HG02642 (cell line): ENCODE data around the gene F2RL2.

Experiments
- ATAC-seq: cut with Tn5 transposase; IDR thresholded peaks from one replicate; pipeline ENCODE4 v1.9.1; 2021; ENCODE audit warnings: mild to moderate bottlenecking; ENCODE audit not compliant: unreplicated experiment, poor library complexity

F2RL2 gene

GRCh38 chr5:76591366-76591765 is 31.8 kb downstream of the F2RL2 start:
- ATAC-seq = no peak

DNA sequence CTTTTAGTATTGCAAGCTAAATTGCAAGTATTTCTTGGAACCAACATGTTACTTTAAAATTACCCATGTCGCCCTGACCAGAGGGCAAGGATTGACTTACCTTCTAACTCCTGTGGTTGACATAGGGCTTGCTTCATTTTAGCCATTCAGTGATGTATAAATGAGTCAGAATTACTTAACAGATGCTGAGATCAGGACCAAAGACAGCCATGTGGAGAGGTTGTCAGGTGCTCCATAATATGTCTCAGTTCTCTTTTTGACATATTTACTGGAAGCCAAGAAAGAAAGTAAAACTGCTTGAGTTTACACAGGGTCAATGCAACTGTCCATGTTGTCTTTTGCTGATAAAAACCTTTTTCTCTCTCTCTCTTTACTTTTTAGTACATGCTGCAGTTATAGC is 33.2 kb downstream of the F2RL2 start:
- ATAC-seq = peak; percentile 96

- no peak for ATAC-seq
Measured at GRCh38 chr5:76586531-76586930, 36.7 kb downstream of the F2RL2 start.

DNA sequence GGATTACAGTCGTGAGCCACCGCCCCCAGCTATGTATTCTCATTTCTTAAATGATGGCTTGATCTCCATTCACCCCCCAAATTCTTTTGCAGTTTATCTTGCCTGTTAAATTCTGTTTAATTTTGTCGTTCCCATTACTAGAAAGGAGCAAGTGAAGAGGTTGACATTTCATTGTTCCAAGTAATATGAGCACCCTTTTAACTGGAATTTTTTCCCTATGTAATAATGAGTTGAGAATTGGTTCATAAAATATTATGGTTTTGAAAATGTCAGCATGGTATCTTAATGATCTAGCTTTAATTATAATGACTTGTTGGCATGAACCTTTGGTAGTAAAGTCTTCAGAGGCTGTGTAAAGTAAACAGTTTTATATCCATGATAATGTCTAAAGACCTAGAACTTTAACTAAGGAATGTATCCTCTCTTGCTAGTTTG is 37.4 kb downstream of the F2RL2 start:
- ATAC-seq = no peak

DNA sequence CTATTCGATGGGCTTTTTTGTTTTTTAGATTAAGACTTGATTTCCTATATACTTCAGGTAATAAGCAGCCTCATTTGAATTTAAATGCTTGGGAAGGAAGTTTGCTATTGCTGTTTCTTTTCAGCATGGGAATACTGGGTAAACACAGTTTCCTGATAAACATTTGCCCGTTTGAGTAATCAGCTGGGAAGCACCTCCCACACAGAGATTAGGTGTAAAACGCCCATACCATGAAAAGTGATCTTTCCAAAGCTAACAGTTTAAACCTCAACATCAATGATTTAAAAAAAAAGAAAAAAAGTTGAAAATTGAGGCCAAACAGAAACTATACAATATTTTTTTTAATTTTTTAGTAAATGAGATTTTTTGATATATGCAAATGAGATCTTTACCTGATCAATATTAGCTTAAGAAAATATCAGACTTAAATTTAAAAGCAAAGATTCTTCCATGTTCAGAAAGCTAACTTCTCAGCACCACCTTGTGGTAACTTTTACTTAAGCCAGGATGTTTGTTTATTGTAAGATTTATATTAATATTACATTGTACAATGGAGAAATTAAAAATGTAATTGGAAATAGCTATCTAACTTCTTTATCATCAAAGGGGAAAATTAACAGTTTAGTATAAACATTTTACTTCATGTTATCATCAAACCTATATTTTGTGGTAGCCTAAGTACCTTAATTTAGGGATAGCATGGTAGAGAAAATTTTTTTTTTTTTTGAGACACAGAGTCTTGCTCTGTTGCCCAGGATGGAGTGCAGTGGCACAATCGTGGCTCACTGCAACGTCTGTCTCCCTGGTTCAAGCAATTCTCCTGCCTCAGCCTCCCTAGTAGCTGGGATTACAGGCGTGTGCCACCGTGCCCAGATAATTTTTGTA is 39.8 kb downstream of the F2RL2 start:
- no peak for ATAC-seq

DNA sequence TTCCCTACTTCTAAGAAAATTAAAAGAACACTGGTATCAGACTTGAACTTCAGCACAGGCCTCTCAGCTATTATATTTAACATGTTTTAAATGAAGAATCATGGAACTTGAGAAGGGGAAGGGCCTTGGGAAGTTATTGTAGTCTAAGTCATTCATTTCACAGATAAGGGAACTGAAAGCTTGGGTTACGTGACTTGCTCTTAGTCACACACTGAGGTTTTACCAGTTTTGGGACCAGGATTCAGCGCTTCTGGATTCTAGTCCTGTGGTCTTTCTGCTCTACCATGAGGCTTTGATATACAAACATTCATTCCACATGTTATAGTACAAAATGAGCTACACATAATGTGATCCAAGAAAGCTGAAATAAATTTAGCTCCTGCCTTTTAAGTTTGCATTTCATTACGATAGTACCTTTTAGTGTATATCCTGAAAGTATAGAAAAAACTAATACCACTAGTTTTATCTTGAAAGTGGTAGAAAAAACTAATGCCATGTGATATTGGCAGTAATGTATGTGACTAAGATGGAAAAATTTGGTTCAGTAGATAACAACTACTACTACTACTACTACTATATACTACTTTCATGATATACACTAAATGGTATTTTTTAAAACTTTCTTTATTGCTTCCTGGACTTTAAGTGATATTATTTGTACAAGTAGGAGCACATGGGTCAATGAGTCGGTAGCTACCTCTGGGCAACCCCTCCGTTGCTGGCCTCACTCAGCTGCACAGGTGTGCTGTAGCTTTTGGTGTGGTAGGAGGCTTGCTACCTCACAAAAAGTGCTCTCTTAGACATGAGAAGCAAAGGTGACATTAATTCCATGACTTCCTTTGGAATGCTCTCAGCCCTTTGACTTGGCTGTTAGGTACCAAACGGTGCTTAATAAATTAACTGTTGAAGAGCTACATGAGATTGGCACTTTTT is 40.7 kb downstream of the F2RL2 start:
- peak; percentile 92 for ATAC-seq

- ATAC-seq = no peak
Measured at GRCh38 chr5:76580981-76581380, 42.2 kb downstream of the F2RL2 start.

GRCh38 chr5:76579166-76579937 is 43.9 kb downstream of the F2RL2 start:
- no peak for ATAC-seq

DNA sequence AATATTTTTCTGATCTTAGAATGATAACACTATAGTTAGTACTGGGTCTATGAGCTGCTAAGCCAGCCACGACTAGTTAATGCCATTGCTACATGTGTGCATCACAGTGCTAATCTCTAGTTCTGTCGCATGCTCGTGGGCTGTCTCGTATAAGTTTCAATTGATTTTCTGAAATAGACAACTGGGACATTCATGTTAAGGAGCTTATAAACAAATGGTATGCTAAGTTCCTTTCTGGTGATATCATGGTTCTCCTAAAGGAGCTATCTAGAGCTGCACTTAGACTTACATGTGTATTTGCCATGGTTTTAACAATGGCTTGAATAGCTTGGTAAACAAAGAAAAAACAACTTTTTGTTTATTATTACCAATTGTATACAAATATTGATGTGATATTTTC is 46.2 kb downstream of the F2RL2 start:
- ATAC-seq = no peak

DNA sequence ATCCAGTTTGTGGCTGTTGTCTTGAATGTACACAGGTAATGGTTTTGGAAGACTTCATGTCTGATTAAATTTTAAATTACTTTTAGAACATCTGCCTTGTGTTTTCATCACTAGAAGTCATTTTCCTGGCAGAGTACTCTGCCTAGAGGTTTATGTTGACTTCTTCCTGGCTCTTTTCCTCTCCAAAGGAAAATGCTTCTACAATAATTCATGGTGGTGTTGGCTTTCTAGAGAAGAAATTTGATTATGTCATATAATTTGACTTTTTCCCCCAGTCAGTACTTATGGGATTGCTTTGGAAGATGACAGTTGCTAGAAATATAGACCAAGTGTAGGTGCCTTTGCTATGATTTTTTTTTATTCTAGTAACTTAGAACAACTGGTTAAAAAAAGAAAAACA is 46.8 kb downstream of the F2RL2 start:
- no peak for ATAC-seq

DNA sequence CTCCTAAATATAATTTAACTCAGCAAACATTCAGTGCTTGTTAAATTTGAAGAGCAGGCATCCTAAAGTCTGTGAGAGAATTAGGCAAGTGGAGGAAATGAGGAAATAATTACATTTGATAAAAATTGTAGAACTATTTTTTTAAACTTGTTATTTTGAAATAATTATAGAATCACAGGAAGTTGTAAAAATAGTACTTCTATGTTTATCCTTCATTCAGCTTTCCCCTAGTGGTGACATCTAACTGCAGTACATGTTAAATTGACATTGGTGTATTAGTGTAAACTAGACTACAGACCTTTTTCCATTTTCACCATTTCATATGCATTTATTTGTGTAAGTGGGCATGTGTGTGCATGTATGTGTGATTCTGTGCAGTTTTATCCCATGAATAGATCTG is 51.6 kb downstream of the F2RL2 start:
- ATAC-seq = no peak

DNA sequence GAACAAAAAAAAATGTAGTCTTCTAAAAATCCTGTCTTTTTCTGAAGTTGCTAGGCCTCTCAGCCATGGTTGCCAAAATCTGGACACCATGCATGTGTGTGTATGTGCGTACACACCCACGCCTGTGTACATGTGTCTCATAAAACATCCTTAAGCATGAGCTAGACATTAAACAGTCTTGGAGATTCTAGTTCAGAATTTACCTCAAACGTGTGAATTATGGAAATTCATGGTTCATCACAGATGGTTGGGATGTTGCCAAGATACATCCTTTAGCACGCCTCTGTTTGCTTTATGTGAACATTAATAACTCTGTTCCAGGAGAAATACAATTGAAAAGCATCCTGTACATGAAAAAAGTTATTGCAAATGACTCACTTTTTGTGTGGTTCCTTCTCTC is 53.0 kb downstream of the F2RL2 start:
- no peak for ATAC-seq
